Panc1 (cell line): ENCODE data around the gene MCMBP.

Source experiments
- TF ChIP-seq, protein P1 (sequence below): fragments of 450-650 bp; IDR thresholded peaks from 2 replicates; pipeline ENCODE4 v1.5.1; 2017; ENCODE audit warnings: mild to moderate bottlenecking
- TF ChIP-seq, protein P2 (sequence below), 2 experiments: IDR thresholded peaks; 2 replicates each; pipeline ENCODE4 v1.6.1; 2011 to 2012; ENCODE audit warnings: low read depth in 2 of 2, control low read depth in 1 of 2, low read length in 1 of 2, mild to moderate bottlenecking in 1 of 2, moderate library complexity in 1 of 2; ENCODE audit not compliant: insufficient read depth in 1 of 2

DNA sequence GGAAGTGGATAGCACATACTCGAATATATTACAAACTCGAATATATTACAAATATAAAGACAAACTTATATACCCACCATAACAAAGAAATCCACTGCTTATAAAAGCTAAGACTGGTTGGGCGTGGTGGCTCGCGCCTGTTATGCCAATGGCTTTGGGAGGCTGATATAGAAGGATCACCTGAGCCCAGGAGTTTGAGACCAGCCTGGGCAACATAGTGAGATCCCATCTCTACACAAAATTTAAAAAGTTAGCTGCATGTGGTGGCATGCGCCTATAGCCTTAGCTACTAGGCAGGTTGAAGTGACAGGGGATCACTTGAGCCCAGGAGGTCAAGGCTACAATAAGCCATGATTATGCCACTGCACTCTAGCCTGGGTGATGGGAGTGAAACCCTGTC lies 20.4 kb downstream of the MCMBP start:
- TF ChIP-seq, protein P1, sequence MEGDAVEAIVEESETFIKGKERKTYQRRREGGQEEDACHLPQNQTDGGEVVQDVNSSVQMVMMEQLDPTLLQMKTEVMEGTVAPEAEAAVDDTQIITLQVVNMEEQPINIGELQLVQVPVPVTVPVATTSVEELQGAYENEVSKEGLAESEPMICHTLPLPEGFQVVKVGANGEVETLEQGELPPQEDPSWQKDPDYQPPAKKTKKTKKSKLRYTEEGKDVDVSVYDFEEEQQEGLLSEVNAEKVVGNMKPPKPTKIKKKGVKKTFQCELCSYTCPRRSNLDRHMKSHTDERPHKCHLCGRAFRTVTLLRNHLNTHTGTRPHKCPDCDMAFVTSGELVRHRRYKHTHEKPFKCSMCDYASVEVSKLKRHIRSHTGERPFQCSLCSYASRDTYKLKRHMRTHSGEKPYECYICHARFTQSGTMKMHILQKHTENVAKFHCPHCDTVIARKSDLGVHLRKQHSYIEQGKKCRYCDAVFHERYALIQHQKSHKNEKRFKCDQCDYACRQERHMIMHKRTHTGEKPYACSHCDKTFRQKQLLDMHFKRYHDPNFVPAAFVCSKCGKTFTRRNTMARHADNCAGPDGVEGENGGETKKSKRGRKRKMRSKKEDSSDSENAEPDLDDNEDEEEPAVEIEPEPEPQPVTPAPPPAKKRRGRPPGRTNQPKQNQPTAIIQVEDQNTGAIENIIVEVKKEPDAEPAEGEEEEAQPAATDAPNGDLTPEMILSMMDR, result no peak
- TF ChIP-seq, protein P2, sequence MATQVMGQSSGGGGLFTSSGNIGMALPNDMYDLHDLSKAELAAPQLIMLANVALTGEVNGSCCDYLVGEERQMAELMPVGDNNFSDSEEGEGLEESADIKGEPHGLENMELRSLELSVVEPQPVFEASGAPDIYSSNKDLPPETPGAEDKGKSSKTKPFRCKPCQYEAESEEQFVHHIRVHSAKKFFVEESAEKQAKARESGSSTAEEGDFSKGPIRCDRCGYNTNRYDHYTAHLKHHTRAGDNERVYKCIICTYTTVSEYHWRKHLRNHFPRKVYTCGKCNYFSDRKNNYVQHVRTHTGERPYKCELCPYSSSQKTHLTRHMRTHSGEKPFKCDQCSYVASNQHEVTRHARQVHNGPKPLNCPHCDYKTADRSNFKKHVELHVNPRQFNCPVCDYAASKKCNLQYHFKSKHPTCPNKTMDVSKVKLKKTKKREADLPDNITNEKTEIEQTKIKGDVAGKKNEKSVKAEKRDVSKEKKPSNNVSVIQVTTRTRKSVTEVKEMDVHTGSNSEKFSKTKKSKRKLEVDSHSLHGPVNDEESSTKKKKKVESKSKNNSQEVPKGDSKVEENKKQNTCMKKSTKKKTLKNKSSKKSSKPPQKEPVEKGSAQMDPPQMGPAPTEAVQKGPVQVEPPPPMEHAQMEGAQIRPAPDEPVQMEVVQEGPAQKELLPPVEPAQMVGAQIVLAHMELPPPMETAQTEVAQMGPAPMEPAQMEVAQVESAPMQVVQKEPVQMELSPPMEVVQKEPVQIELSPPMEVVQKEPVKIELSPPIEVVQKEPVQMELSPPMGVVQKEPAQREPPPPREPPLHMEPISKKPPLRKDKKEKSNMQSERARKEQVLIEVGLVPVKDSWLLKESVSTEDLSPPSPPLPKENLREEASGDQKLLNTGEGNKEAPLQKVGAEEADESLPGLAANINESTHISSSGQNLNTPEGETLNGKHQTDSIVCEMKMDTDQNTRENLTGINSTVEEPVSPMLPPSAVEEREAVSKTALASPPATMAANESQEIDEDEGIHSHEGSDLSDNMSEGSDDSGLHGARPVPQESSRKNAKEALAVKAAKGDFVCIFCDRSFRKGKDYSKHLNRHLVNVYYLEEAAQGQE (IDR thresholded peaks at IDR 0.05; ENCODE audit: insufficient read depth in 1 of 2, low read depth in 2 of 2, low read length in 1 of 2), result no peak
